Neural cell (in vitro differentiated cells): ENCODE results near the gene KCNJ3. TPM values are rescaled to one million over a fixed set of nuclear protein-coding genes. Genes with fewer than 3 reads are reported as not detected.

ENCODE experiments used
- H2AFZ ChIP-seq: fragments of 200-600, 300-800 bp; sonication (generic), shearing (Covaris generic); 2 replicates; pipeline ENCODE4 v1.6.0; 2014; ENCODE audit warnings: low read depth, mild to moderate bottlenecking, antibody characterized with exemption, low read length, moderate library complexity
- H3F3A ChIP-seq: fragments of 200-600 bp; shearing (Covaris generic); 2 replicates; pipeline ENCODE4 v1.6.1; 2016; ENCODE audit warnings: mild to moderate bottlenecking, moderate library complexity, mixed read lengths, antibody characterized with exemption, low read length; ENCODE audit not compliant: insufficient read depth, poor library complexity, severe bottlenecking
- H3K27ac ChIP-seq: fragments of 200-600, 300-800 bp; sonication (generic), shearing (Covaris generic); 2 replicates; pipeline ENCODE4 v1.5.1; 2014; ENCODE audit warnings: mild to moderate bottlenecking, low read length, moderate library complexity
- H3K27me3 ChIP-seq: fragments of 300-800, 200-600 bp; sonication (generic), shearing (Covaris generic); 2 replicates; pipeline ENCODE4 v1.6.0; 2014; ENCODE audit warnings: mild to moderate bottlenecking, low read depth, low read length, moderate library complexity; ENCODE audit not compliant: insufficient read depth
- H3K36me3 ChIP-seq: fragments of 300-800, 200-600 bp; sonication (generic), shearing (Covaris generic); 2 replicates; pipeline ENCODE4 v1.5.1; 2014; ENCODE audit warnings: mild to moderate bottlenecking, antibody characterized with exemption, low read length, moderate library complexity; ENCODE audit not compliant: insufficient read depth
- H3K4me2 ChIP-seq: fragments of 300-800, 200-600 bp; sonication (generic), shearing (Covaris generic); 2 replicates; pipeline ENCODE4 v1.6.0; 2014; ENCODE audit warnings: mild to moderate bottlenecking, low read length
- H3K4me3 ChIP-seq: fragments of 300-800, 200-600 bp; sonication (generic), shearing (Covaris generic); 2 replicates; pipeline ENCODE4 v1.5.1; 2014; ENCODE audit warnings: mild to moderate bottlenecking, low read length, moderate library complexity
- H3K79me2 ChIP-seq: fragments of 200-600 bp; shearing (Covaris generic); replicated peaks from 2 replicates; pipeline ENCODE4 v1.6.0; 2014; ENCODE audit warnings: mild to moderate bottlenecking, low read length, moderate library complexity; ENCODE audit not compliant: insufficient read depth
- H3K9ac ChIP-seq: fragments of 300-800, 200-600 bp; sonication (generic), shearing (Covaris generic); 2 replicates; pipeline ENCODE4 v1.6.1; 2016; ENCODE audit warnings: mild to moderate bottlenecking, low read length, mixed read lengths
- H3K9me2 ChIP-seq: fragments of 200-600 bp; shearing (Covaris generic); 2 replicates; pipeline ENCODE4 v1.6.1; 2016; ENCODE audit warnings: mild to moderate bottlenecking, low read length, mixed read lengths; ENCODE audit not compliant: insufficient read depth
- H3K9me3 ChIP-seq: fragments of 200-600, 300-800 bp; sonication (generic), shearing (Covaris generic); 2 replicates; pipeline ENCODE4 v1.6.1; 2016; ENCODE audit warnings: mild to moderate bottlenecking, mixed run types, low read length, moderate library complexity, mixed read lengths
- H4K20me1 ChIP-seq: fragments of 200-600 bp; shearing (Covaris generic); 2 replicates; pipeline ENCODE4 v1.6.1; 2016; ENCODE audit warnings: mild to moderate bottlenecking, mixed run types; ENCODE audit not compliant: insufficient read depth
- CTCF ChIP-seq: fragments of 450-650 bp; IDR thresholded peaks from 2 replicates; pipeline ENCODE4 v1.5.1; 2014; ENCODE audit warnings: antibody characterized with exemption, mild to moderate bottlenecking, moderate library complexity; ENCODE audit not compliant: poor library complexity, severe bottlenecking
- EP300 ChIP-seq: fragments of 450-650 bp; conservative IDR thresholded peaks from 2 replicates; pipeline ENCODE4 v1.6.1; 2014; ENCODE audit warnings: antibody characterized with exemption, mild to moderate bottlenecking, moderate library complexity; ENCODE audit not compliant: poor library complexity, severe bottlenecking
- EZH2 ChIP-seq: fragments of 200-600, 300-800 bp; shearing (Covaris generic), sonication (generic); IDR thresholded peaks from 2 replicates; pipeline ENCODE4 v1.6.1; 2014; ENCODE audit warnings: antibody characterized with exemption, low read length, borderline replicate concordance, mild to moderate bottlenecking; ENCODE audit not compliant: insufficient read depth, poor library complexity, severe bottlenecking
- MXI1 ChIP-seq: fragments of 450-650 bp; conservative IDR thresholded peaks from 2 replicates; pipeline ENCODE4 v1.6.1; 2014; ENCODE audit warnings: antibody characterized with exemption, mild to moderate bottlenecking; ENCODE audit not compliant: poor library complexity, severe bottlenecking
- POLR2AphosphoS5 ChIP-seq: IDR thresholded peaks from 2 replicates; pipeline ENCODE4 v1.6.1; 2012
- RAD21 ChIP-seq: fragments of 450-650 bp; conservative IDR thresholded peaks from 2 replicates; pipeline ENCODE4 v1.6.1; 2014; ENCODE audit warnings: antibody characterized with exemption, mild to moderate bottlenecking, moderate library complexity
- SMC3 ChIP-seq: fragments of 450-650 bp; conservative IDR thresholded peaks from 2 replicates; pipeline ENCODE4 v1.6.1; 2014; ENCODE audit warnings: antibody characterized with exemption, mild to moderate bottlenecking, moderate library complexity; ENCODE audit not compliant: poor library complexity
- TAF1 ChIP-seq: IDR thresholded peaks from 2 replicates; pipeline ENCODE4 v1.6.1; 2012; ENCODE audit warnings: low read depth
- polyA plus RNA-seq: library from polyadenylated mRNA; depleted of rRNA; stranded (reverse); fragments of >200 nt; gene quantifications from 2 replicates; pipeline ENCODE4 v1.2.3, GENCODE V29; 2014
- TF ChIP-seq, protein P1 (sequence below): IDR thresholded peaks from 2 replicates; pipeline ENCODE4 v1.6.1; 2012; ENCODE audit warnings: borderline replicate concordance

KCNJ3 gene
- polyA plus RNA-seq, 1 donor from 2014 or later: 0.68 TPM

DNA sequence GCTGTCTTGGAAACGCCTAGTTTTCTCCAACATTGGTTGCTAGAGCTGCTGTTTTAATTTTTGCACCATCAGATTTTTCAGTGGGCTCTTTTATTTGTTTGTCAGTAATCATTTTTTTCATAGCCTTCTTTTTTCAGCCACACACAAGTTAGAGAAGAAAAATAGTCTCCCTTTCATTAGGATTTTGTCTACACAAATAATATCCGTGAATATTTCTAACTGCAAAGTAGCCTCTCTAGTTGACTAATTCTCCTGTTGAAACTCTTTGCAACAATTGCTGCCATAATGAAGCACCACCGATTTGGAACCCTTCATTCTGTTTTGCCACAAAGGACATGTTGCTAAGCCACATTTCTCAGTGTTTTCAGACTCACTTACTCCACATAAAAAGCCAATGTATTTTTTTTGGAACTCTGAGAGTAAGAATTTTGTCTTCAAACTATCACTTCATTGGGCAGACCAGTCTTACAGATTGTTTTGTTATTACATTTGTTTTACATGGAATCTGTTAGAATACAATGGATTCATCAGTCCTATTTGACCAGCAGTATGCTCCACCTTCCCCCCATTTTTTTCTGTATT lies 9.6 kb downstream of the KCNJ3 start:
- Histone ChIP-seq H3K4me3 (no peak overlapping the region), H3K27ac (no peak overlapping the region), H3F3A (no peaks in the 10 kb centered on the region), H3K4me2 (no peak overlapping the region), H3K27me3 (no peaks in the 10 kb centered on the region), H2AFZ (no peak overlapping the region), H3K79me2 (no peaks in the 10 kb centered on the region), H4K20me1 (no peaks in the 10 kb centered on the region), H3K9me2 (no peaks in the 10 kb centered on the region), H3K36me3 (no peaks in the 10 kb centered on the region), H3K9ac (no peak overlapping the region), H3K9me3 (no peaks in the 10 kb centered on the region)
- TF ChIP-seq EZH2: no peak
- TF ChIP-seq CTCF: no peak
- no peak for TF ChIP-seq EP300

- no peaks in the 10 kb centered on the region for H3K79me2 ChIP-seq
- H2AFZ ChIP-seq: no peak overlapping the region
- H3K4me3 ChIP-seq: no peak overlapping the region
- H3K36me3 ChIP-seq: no peaks in the 10 kb centered on the region
- no peaks in the 10 kb centered on the region for H3K9me2 ChIP-seq
- no peaks in the 10 kb centered on the region for H3F3A ChIP-seq
- no peaks in the 10 kb centered on the region for H3K9me3 ChIP-seq
- H3K27ac ChIP-seq: no peak overlapping the region
- no peaks in the 10 kb centered on the region for H4K20me1 ChIP-seq
- TF ChIP-seq SMC3 (no peak), CTCF (no peak), EZH2 (no peak), TAF1 (no peak), RAD21 (no peak)
- no peaks in the 10 kb centered on the region for H3K27me3 ChIP-seq
- H3K9ac ChIP-seq: no peak overlapping the region
- no peak overlapping the region for H3K4me2 ChIP-seq
Measured at GRCh38 chr2:154709215-154709614, 10.7 kb downstream of the KCNJ3 start.

- Histone ChIP-seq H3K27ac (no peak overlapping the region), H3K36me3 (no peaks in the 10 kb centered on the region), H3K9me2 (no peaks in the 10 kb centered on the region), H3K9ac (no peak overlapping the region), H3K4me3 (no peak overlapping the region), H3K4me2 (no peak overlapping the region), H3K9me3 (no peaks in the 10 kb centered on the region), H2AFZ (no peak overlapping the region), H3K79me2 (no peaks in the 10 kb centered on the region), H4K20me1 (no peaks in the 10 kb centered on the region), H3K27me3 (no peaks in the 10 kb centered on the region), H3F3A (no peaks in the 10 kb centered on the region)
- no peak for TF ChIP-seq MXI1
- TF ChIP-seq EZH2: no peak
- no peak for TF ChIP-seq EP300
- TF ChIP-seq SMC3: no peak
- no peak for TF ChIP-seq TAF1
- TF ChIP-seq POLR2AphosphoS5: no peak
- no peak for TF ChIP-seq CTCF
- TF ChIP-seq, protein P1, sequence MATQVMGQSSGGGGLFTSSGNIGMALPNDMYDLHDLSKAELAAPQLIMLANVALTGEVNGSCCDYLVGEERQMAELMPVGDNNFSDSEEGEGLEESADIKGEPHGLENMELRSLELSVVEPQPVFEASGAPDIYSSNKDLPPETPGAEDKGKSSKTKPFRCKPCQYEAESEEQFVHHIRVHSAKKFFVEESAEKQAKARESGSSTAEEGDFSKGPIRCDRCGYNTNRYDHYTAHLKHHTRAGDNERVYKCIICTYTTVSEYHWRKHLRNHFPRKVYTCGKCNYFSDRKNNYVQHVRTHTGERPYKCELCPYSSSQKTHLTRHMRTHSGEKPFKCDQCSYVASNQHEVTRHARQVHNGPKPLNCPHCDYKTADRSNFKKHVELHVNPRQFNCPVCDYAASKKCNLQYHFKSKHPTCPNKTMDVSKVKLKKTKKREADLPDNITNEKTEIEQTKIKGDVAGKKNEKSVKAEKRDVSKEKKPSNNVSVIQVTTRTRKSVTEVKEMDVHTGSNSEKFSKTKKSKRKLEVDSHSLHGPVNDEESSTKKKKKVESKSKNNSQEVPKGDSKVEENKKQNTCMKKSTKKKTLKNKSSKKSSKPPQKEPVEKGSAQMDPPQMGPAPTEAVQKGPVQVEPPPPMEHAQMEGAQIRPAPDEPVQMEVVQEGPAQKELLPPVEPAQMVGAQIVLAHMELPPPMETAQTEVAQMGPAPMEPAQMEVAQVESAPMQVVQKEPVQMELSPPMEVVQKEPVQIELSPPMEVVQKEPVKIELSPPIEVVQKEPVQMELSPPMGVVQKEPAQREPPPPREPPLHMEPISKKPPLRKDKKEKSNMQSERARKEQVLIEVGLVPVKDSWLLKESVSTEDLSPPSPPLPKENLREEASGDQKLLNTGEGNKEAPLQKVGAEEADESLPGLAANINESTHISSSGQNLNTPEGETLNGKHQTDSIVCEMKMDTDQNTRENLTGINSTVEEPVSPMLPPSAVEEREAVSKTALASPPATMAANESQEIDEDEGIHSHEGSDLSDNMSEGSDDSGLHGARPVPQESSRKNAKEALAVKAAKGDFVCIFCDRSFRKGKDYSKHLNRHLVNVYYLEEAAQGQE: no peak
- no peak for TF ChIP-seq RAD21
Measured at GRCh38 chr2:154710078-154710477, 11.6 kb downstream of the KCNJ3 start.
